Activated CD4-positive, alpha-beta T cell treated with anti-CD3 and anti-CD28 coated beads, Interleukin-2, amount 10 ng/mL, durations not matched to agents 24 days and 14 days (primary cell): ENCODE results near the gene MYH10. TPM values are rescaled to one million over a fixed set of nuclear protein-coding genes. Genes with fewer than 3 reads are reported as not detected.
"Not testable (repeated sequence)": the region's sequence is repeated elsewhere in the genome, so short reads cannot be mapped to it uniquely, and the experiment has no call there.

Experiments used
- DNase-seq: peaks from one replicate; pipeline ENCODE4 v3.0.0; 2022
- H3K27ac Mint-ChIP-seq: one replicate; pipeline ENCODE4 v1.8.0; 2022; ENCODE audit warnings: mild to moderate bottlenecking, mixed read lengths
- H3K27me3 Mint-ChIP-seq: one replicate; pipeline ENCODE4 v1.8.0; 2022; ENCODE audit warnings: mixed read lengths
- H3K36me3 Mint-ChIP-seq: one replicate; pipeline ENCODE4 v1.8.0; 2022; ENCODE audit warnings: low read depth, mild to moderate bottlenecking, mixed read lengths
- H3K4me1 Mint-ChIP-seq: one replicate; pipeline ENCODE4 v1.8.0; 2021; ENCODE audit warnings: mixed read lengths
- H3K4me3 Mint-ChIP-seq: one replicate; pipeline ENCODE4 v1.8.0; 2022; ENCODE audit warnings: mild to moderate bottlenecking, moderate library complexity, mixed read lengths
- H3K9me3 Mint-ChIP-seq: one replicate; pipeline ENCODE4 v1.8.0; 2021; ENCODE audit warnings: mixed read lengths
- intact Hi-C: fragments of 100-400 bp; cut with micrococcal nuclease; formaldehyde crosslinking; loops from one replicate; pipeline ENCODE4 v1.15.1; 2023
- total RNA-seq: library from RNA; stranded (reverse); gene quantifications from 2 replicates; pipeline ENCODE4 v1.2.3, GENCODE V29; 2022

Gene MYH10
- total RNA-seq, 1 donor from 2014 or later: 19.4 TPM

DNA sequence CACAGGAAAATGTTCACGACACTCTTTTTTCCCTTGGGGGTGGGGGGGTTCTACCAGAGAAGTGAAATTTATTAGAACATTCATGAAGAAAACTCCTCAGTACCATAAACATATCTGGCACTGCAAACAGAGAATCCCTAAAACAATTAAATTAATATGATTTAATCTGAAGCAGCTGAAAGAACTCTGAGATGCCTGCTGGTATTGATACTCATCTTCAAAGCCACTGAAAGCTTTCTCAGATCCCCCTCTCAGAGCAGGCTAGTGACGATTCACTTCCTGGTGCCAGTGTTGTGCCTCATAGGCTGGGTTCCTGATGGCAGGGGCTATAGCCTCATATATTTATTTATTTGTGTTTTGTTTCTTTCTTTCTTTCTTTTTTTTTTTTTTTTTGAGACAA lies 52.7 kb downstream of the MYH10 start:
- no peaks in the 10 kb centered on the region for H3K27me3 Mint-ChIP-seq
- no peak overlapping the region for H3K27ac Mint-ChIP-seq
- H3K4me1 Mint-ChIP-seq: peaks cover 6% of the 10 kb centered on the region
- no peaks in the 10 kb centered on the region for H3K36me3 Mint-ChIP-seq
- no peaks in the 10 kb centered on the region for H3K9me3 Mint-ChIP-seq
- DNase-seq: no peak
- intact Hi-C loops: no loop called here
- no peak overlapping the region for H3K4me3 Mint-ChIP-seq

DNA sequence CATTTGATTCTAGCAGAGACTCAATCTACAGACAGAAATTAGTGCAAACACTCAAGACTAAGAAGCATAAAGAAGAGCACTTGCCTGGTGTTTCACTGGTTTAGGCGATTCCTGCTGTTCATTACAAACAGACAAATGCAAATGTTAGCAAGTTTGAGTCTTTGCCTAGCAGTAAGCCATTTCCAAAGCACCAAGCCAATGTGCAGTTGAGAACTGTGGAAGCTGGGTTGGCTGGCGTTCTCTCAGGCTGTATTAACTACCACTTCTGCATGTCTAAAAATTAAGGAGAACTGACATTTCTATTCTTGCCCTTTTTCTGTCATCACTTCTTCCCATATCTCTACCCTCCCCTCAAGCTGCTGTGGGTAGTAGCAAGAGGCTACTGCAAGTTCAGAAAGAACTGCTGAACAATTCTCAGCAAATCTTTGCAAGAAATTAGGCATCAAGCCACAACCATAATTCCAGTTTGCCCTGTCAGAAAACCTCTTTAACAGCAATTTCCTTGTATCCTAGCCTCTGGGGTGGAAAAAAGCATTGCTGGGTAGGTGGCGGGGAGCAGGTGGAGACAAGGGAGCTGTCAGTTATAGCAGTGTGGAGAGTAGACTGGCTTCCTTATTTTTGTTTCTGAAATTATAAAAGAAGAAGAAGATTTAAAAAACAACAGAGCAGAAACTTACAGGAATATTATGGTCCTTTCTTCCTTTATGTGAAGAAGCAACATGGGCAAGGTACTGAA lies 53.8 kb downstream of the MYH10 start:
- Mint-ChIP-seq H3K4me1 (peaks cover 6% of the 10 kb centered on the region), H3K4me3 (no peak overlapping the region), H3K27me3 (peaks cover 2% of the 10 kb centered on the region), H3K27ac (no peak overlapping the region), H3K36me3 (no peaks in the 10 kb centered on the region), H3K9me3 (no peaks in the 10 kb centered on the region)
- DNase-seq: no peak
- intact Hi-C loops: no loop called here

DNA sequence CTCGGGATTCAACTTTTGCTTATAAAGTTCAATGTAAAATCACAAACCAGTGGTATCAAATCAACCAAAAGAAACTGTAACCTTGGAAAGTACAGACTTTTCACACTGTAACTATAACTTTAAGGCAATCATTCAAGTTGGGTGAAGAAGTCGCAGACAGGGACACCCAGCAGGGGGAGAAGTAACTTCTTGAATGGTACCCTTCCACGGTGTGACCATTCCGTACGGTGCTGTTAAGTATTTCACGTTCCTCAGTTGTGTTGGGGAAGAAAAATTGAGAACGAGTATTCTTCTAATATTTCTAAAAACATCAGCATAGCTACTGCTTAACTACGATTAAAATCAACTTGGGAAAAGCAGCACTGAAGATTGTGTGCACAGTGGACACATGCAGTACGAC lies 55.8 kb downstream of the MYH10 start:
- intact Hi-C loops: loop anchor here (5.0 kb wide), 1 partner anchor 173 kb away; no protein-coding TSS in a partner anchor
- no peaks in the 10 kb centered on the region for H3K4me1 Mint-ChIP-seq

DNA sequence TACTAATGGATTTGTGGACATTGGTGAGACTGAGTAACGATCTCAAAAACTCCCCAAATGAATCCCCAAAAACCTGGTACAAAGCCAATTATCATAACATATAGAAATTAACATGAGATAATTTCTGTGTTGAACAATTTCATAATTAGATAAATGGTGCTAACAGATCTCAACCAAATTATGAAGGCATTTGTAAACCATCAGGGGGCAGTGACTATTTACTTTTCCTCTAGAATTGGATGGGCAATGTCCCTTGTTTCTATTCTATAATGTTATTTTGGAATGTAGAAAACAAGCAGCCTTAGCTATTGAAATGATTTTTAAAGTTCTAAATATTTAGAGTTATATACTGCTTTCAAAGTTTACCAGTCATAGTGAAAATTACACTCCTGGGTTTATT lies 57.8 kb downstream of the MYH10 start:
- Mint-ChIP-seq H3K36me3 (no peaks in the 10 kb centered on the region), H3K27me3 (peaks cover 2% of the 10 kb centered on the region), H3K4me1 (no peaks in the 10 kb centered on the region), H3K27ac (no peak overlapping the region), H3K4me3 (no peak overlapping the region), H3K9me3 (no peaks in the 10 kb centered on the region)
- no peak for DNase-seq
- intact Hi-C loops: loop anchor here (5.0 kb wide), 1 partner anchor 175 kb away; no protein-coding TSS in a partner anchor

More for the DNA sequence above, 55.8 kb downstream of the MYH10 start:
- Mint-ChIP-seq H3K4me3 (no peak overlapping the region), H3K27me3 (peaks cover 2% of the 10 kb centered on the region), H3K9me3 (no peaks in the 10 kb centered on the region), H3K36me3 (no peaks in the 10 kb centered on the region), H3K27ac (no peak overlapping the region)
- no peak for DNase-seq

DNA sequence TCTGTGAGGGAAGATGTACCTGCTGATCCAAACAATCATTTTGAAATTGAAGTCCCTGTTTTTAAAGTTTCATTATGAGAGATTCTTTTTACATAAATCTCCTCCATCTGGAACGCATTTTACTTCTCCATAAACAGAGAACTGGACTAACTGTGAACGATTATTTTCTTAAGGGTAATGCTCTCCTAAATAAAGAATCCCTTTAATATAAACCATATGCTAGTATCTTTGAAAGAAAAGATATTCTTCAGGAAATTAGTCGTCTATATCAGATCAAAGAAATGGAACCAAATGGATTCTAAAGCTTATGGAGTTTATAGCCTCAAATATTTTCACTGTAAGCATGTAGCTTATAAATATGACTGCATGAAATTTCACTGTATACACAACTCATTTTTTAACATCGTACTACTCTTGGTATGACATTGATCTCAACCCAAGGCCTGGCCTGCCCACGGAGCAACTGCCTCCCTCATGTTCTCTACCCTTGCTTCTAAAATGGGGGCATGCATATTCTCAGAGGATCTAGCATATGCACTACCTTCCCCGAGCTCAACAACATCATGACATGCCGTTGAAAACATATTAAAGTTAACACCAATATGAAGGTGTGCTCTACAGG lies 66.4 kb downstream of the MYH10 start:
- Mint-ChIP-seq H3K36me3 (peaks cover 2% of the 10 kb centered on the region), H3K4me1 (no peaks in the 10 kb centered on the region), H3K27ac (no peak overlapping the region), H3K27me3 (peaks cover under 1% of the 10 kb centered on the region), H3K4me3 (no peak overlapping the region), H3K9me3 (no peaks in the 10 kb centered on the region)
- no peak for DNase-seq
- intact Hi-C loops: no loop called here

DNA sequence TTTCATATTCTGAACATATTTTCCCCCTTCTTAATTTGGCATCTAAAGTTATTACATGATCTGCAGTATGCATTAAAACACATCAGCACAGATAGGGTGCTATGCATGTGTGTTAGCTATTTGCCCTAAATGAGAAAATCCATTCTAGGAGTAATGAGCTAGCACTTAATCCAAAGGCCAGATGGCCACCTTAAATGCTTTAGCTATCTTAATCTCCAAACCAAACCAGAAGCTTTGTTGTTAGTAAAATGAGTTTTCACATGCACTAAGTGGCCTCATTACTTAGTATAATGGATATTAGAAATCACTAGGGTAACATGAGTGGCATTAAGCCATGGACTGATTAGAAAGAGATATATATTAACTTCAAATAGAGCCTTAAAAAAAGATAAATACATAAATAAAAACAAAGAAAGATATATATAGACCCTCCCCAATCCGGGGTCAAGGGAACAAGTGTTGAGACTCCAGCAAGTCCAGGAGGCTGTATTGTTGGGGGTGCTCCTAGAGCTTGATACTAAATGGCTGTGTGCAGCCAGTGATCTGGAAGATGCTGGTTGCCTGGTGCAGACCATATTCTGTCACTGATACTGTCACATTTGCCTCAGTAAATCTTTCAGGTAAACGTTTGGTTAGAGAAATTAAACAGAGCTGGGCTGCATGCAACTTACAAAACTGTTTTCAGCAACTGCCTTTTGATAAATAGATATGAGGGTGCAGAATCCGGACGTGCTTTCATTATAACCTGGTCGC lies 67.3 kb downstream of the MYH10 start:
- Mint-ChIP-seq H3K27ac (no peak overlapping the region), H3K4me1 (no peaks in the 10 kb centered on the region), H3K4me3 (no peak overlapping the region), H3K9me3 (no peaks in the 10 kb centered on the region), H3K36me3 (peaks cover 2% of the 10 kb centered on the region), H3K27me3 (peaks cover 2% of the 10 kb centered on the region)
- no peak for DNase-seq
- intact Hi-C loops: no loop called here

DNA sequence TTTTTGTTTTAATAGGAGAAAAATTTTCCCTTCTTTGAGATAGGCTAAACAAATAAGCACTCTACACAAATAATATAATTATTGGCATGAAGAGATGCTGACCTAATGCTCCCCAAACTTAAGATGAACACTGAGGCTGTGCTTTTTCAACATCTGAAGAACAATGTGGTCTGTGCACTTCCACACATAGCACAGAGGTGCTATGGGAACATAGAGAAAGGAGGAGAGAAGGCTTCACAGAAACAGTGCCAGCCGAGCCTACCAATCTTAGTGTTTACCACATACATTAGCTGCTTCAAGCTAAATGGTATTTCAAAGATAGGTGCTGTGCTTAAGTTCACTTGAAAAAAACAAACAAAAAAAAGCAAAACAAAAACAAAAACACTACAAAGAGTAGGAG lies 72.4 kb downstream of the MYH10 start:
- Mint-ChIP-seq H3K27ac (no peak overlapping the region), H3K4me3 (no peak overlapping the region), H3K27me3 (peaks cover 8% of the 10 kb centered on the region), H3K4me1 (no peaks in the 10 kb centered on the region), H3K9me3 (no peaks in the 10 kb centered on the region), H3K36me3 (peaks cover 2% of the 10 kb centered on the region)
- intact Hi-C loops: no loop called here
- DNase-seq: no peak

DNA sequence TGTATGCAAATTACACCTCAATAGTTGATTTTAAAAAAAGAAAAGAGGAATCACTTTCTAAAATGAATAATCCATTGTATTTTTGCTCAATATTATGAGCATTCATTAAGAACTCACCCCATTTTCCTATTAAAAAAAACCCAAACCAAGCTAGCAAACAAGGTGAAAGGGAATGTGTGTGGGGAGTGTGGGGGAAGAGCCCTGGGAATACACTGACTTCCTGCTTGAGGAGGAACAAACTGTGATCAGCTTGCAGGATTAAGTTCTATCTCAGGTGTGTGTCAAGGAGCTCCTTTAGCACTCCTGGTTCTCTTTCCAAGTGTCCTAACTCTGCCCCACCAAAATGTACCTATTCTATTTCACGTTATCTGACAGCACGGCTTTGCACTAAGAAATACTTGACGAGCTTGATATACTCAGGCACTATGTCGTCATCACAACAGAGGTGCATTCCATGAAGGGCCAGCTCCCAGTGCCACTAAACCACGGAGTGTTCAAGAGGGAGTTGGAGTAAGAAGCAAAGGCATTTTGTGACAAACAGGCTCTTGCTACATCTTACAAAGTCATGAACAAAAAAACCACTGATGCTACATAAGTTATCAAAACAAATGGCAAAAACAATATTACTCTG lies 73.2 kb downstream of the MYH10 start:
- no peak for DNase-seq
- no peaks in the 10 kb centered on the region for H3K9me3 Mint-ChIP-seq
- H3K4me3 Mint-ChIP-seq: no peak overlapping the region
- H3K27ac Mint-ChIP-seq: no peak overlapping the region
- H3K27me3 Mint-ChIP-seq: peaks cover 8% of the 10 kb centered on the region
- no peaks in the 10 kb centered on the region for H3K4me1 Mint-ChIP-seq
- intact Hi-C loops: no loop called here
- H3K36me3 Mint-ChIP-seq: peaks cover 2% of the 10 kb centered on the region

DNA sequence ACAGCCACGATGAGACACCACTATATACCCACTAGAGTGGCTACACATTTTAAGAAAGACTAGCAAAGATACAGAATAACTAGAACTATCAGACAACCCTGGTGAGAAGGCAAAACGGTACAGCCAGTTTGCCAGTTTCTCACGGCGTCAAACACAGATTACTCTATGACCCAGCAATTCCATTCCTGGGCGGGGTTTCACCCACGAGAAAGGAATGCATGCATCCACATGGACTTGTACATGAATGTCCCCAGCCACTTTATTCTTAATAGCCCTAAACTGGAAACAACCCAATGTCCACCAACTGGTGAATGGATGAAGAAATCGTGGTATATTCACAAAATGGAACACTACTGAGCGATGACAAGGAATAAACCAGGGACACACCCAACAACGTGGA lies 74.5 kb downstream of the MYH10 start:
- no peak overlapping the region for H3K4me3 Mint-ChIP-seq
- no peak for DNase-seq
- no peaks in the 10 kb centered on the region for H3K36me3 Mint-ChIP-seq
- no peaks in the 10 kb centered on the region for H3K9me3 Mint-ChIP-seq
- intact Hi-C loops: no loop called here
- peaks cover 10% of the 10 kb centered on the region for H3K27me3 Mint-ChIP-seq
- H3K4me1 Mint-ChIP-seq: no peaks in the 10 kb centered on the region
- H3K27ac Mint-ChIP-seq: no peak overlapping the region

DNA sequence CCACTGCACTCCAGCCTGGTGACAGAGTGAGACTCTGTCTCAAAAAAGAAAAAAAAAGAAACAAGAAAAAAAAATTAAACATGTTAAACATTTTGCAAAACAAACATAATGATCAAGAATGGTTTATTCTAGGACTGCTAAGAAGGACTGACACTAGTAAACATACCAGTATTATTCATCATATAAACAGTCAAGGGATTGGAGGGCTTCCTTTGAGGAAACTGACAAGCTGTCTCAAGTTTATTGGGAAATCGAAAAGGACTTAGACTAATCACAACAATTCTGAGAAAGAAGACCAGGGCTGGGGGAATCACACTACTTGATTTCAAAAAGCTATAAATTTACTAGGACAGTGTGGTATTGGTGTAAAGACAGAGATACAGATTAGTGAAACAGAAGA lies 75.5 kb downstream of the MYH10 start:
- DNase-seq: no peak
- H3K9me3 Mint-ChIP-seq: no peaks in the 10 kb centered on the region
- peaks cover 10% of the 10 kb centered on the region for H3K27me3 Mint-ChIP-seq
- no peak overlapping the region for H3K4me3 Mint-ChIP-seq
- no peak overlapping the region for H3K27ac Mint-ChIP-seq
- H3K36me3 Mint-ChIP-seq: no peaks in the 10 kb centered on the region
- intact Hi-C loops: no loop called here
- H3K4me1 Mint-ChIP-seq: no peaks in the 10 kb centered on the region

DNA sequence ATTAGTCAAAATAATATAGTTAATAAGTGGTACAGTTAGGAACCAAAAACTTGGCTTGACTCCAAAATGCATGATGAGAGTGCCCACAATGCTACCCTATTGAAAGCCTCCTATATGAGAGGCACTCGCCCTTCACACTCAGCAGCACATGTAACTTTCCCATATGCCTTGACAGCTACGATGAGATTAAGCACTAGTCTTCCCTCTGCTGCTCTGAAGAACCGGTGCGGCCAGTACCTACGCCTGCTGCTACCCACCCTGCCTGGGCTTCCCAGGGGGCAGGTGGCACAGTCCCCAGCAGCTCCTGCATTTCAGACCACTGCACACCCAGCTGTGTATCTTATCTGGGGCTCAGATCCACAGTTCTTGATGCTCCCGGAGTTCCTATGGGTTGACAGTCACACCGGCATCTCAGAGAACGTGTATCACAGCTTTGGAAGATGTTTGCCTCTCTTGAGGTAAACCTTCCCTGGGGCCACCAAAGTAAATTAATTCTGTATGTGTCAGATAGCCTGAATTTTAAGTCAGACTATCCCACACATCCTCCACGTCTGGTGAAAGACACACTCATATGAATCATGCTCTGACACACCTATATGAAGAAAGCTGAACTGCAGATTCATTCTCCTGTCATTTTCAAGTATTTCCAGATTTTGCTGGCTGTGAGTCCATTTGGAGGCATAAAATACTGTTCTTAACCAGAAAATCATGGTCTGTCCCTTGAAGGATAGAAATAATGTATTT lies 77.8 kb downstream of the MYH10 start:
- DNase-seq: no peak
- Mint-ChIP-seq H3K27ac (no peak overlapping the region), H3K4me1 (no peaks in the 10 kb centered on the region), H3K9me3 (no peaks in the 10 kb centered on the region), H3K36me3 (no peaks in the 10 kb centered on the region), H3K27me3 (peaks cover 8% of the 10 kb centered on the region), H3K4me3 (no peak overlapping the region)
- intact Hi-C loops: no loop called here

DNA sequence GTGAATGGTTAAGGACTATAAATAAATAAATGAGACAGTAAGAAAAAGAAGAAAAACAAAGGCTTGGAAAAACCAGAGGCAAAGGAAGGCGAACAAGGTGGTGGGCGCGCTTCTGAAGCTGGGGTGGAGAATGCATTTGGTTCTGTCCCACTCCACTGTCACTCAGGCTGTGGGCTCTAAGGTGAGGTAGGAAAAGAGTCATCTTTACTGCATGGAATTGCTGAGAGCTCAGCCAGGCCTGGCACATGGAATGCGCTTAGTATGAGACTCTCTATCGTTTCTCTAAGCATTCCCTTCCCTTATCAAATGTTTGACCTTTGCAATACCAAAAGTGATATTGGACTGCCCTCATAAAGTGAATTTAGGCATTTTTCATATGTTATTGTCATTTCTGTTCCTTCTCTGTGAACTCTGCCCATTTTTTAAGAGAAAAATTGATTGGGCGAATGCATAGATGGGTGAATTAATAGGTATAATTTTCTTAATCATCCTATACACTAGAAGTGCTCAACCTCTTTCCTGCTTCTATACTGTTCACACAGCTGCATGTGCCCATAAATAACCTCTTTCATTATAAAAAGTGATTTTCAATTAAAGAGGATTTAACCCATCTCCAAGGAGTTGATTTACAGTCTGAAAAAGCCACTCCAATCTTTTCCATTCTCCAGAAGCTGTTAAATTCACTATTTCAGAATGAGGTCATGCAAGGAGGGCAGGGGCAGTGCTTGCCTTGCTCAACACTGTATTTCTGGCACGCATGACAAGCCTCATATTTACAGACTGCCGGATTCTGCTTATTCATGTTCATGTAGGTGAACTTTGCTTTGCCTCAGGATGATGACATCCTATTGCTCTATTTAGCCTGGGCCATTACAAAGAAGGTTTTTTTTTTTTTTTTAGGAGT lies 87.7 kb downstream of the MYH10 start:
- intact Hi-C loops: no loop called here
- no peak for DNase-seq
- Mint-ChIP-seq H3K36me3 (no peaks in the 10 kb centered on the region), H3K4me3 (no peak overlapping the region), H3K27ac (no peak overlapping the region), H3K9me3 (no peaks in the 10 kb centered on the region), H3K4me1 (no peaks in the 10 kb centered on the region), H3K27me3 (no peaks in the 10 kb centered on the region)

DNA sequence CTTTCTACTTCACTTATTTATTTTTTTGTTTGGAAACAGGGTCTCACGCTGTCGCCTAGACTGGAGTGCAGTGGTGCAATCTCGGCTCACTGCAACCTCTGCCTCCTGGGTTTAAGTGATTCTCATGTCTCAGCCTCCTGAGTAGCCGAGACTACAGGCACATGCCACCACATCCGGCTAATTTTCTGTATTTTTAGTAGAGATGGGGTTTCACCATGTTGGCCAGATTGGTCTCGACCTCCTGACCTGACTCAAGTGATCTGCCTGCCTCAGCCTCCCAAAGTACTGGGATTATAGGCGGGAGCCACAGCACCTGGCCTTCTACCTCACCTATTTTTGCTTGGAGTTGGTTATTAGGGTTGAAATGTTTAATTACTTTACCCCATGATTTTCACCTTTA lies 90.5 kb downstream of the MYH10 start:
- H3K4me1 Mint-ChIP-seq, H3K27ac Mint-ChIP-seq, intact Hi-C loops, H3K4me3 Mint-ChIP-seq, H3K9me3 Mint-ChIP-seq, DNase-seq, H3K36me3 Mint-ChIP-seq, H3K27me3 Mint-ChIP-seq: not testable (repeated sequence)
